ENCODE data around the gene CLINT1.

CLINT1 gene

GRCh38 chr5:157735991-157736390 is 123.0 kb downstream of the CLINT1 start:
- Histone ChIP-seq H3K4me1 (ENCODE audit: insufficient read depth, low read length) (peaks cover 3% of the 10 kb centered on the region), H3K4me3 (ENCODE audit: low read depth in 1 of 2, low read length in 2 of 2) (no peak overlapping the region), H3K36me3 (ENCODE audit: insufficient read depth, low read length) (peaks cover 34% of the 10 kb centered on the region), H3K9me3 (ENCODE audit: low read length) (no peaks in the 10 kb centered on the region), H3K27me3 (ENCODE audit: control insufficient read depth in 1 of 2, insufficient read depth in 2 of 2, low read length in 2 of 2) (no peaks in the 10 kb centered on the region), H3K9ac (ENCODE audit: low read length) (no peak overlapping the region), H3K27ac (ENCODE audit: low read depth, low read length) (no peak overlapping the region)
